Esophagus muscularis mucosa (tissue), 3 donors: ENCODE measurements around the gene FLNC.

Experiments used
- CTCF ChIP-seq, 3 experiments: fragments of 200-600 bp in 2 of 3; fragments of 450-650 bp in 1 of 3; sonication (generic) in 2 of 3; IDR thresholded peaks; one replicate each; pipeline ENCODE4 v1.5.1; 2017 to 2019; ENCODE audit warnings: antibody characterized with exemption in 3 of 3, mild to moderate bottlenecking in 2 of 3, moderate library complexity in 1 of 3
- POLR2A ChIP-seq: fragments of 450-650 bp; IDR thresholded peaks from one replicate; pipeline ENCODE4 v1.6.1; 2017; ENCODE audit warnings: antibody characterized with exemption, moderate library complexity, mild to moderate bottlenecking, low read depth
- POLR2AphosphoS5 ChIP-seq, 2 donors: sonication (generic); formaldehyde crosslinking; IDR thresholded peaks; one replicate each; pipeline ENCODE4 v1.6.1; 2017; ENCODE audit warnings: antibody characterized with exemption in 2 of 2

- TF ChIP-seq POLR2AphosphoS5 (IDR thresholded peaks at IDR 0.05) (peak in 1 of 2 donors; percentile 39), CTCF (IDR thresholded peaks at IDR 0.05) (peak; percentile 49 to 97 (median 76)), POLR2A (no peak)
Measured at GRCh38 chr7:128841921-128842673, 11.9 kb downstream of the FLNC start.
